22Rv1 (cell line): Measurements from ENCODE around the gene MSL3B.
"Not testable (repeated sequence)": the region's sequence is repeated elsewhere in the genome, so short reads cannot be mapped to it uniquely, and the experiment has no call there.

Source experiments
- H3K27ac ChIP-seq: fragments of 450-650 bp; 2 replicates; pipeline ENCODE4 v1.5.1; 2017
- ZFX ChIP-seq: fragments of 450-650 bp; IDR thresholded peaks from 2 replicates; pipeline ENCODE4 v1.6.1; 2017; ENCODE audit warnings: antibody characterized with exemption, borderline replicate concordance
- TF ChIP-seq, protein P1 (sequence below): fragments of 450-650 bp; IDR thresholded peaks from 2 replicates; pipeline ENCODE4 v1.5.1; 2017; ENCODE audit warnings: mild to moderate bottlenecking

MSL3B gene

GRCh38 chr2:233901367-233901766 is 33.2 kb upstream of the MSL3B start:
- TF ChIP-seq, protein P1, sequence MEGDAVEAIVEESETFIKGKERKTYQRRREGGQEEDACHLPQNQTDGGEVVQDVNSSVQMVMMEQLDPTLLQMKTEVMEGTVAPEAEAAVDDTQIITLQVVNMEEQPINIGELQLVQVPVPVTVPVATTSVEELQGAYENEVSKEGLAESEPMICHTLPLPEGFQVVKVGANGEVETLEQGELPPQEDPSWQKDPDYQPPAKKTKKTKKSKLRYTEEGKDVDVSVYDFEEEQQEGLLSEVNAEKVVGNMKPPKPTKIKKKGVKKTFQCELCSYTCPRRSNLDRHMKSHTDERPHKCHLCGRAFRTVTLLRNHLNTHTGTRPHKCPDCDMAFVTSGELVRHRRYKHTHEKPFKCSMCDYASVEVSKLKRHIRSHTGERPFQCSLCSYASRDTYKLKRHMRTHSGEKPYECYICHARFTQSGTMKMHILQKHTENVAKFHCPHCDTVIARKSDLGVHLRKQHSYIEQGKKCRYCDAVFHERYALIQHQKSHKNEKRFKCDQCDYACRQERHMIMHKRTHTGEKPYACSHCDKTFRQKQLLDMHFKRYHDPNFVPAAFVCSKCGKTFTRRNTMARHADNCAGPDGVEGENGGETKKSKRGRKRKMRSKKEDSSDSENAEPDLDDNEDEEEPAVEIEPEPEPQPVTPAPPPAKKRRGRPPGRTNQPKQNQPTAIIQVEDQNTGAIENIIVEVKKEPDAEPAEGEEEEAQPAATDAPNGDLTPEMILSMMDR, result no peak
- TF ChIP-seq ZFX, result no peak
- no peak overlapping the region for H3K27ac ChIP-seq

DNA sequence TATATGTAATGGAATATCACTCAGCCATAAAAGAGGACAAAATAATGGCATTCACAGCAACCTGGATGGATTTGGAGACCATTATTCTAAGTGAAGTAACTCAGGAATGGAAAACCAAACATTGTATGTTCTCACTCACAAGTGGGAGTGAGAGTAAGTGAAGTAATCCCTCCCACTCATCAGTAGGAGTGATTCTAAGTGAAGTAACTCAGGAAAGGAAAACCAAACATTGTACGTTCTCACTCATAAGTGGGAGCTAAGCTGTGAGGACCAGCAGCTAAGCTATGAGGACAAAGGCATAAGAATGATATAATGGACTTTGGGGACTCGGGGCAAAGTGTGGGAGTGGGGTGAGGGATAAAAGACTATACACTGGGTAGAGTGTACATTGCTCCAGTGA is 28.1 kb upstream of the MSL3B start:
- H3K27ac ChIP-seq, result not testable (repeated sequence)

DNA sequence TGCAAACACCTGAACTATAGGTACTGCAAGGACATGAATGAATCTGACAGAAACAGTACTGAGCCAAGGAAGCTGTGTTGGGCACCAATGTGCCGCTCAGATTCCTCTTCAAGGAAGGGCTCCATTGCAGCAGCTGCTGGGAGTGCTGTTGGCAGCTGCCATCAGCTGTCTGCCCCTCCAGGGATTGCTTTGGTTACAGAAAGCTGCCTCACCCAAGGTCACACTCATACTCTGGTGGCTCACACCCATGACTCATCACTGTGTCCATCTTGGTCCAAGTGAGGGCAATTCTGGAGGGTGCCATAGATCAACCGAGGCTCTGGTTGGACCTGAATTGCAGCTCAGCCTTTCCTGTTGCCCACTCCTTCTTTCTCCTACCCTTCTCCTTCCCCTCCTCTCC is 24.6 kb upstream of the MSL3B start:
- TF ChIP-seq, protein P1, result no peak
- TF ChIP-seq ZFX, result no peak
- H3K27ac ChIP-seq, result no peak overlapping the region

GRCh38 chr2:233882353-233882752 is 14.2 kb upstream of the MSL3B start:
- H3K27ac ChIP-seq, result no peak overlapping the region
- TF ChIP-seq ZFX, result no peak
- TF ChIP-seq, protein P1, result no peak

- not testable (repeated sequence) for H3K27ac ChIP-seq
These were observed 3.9 kb upstream of the MSL3B start for GRCh38 chr2:233872125-233872524.

DNA sequence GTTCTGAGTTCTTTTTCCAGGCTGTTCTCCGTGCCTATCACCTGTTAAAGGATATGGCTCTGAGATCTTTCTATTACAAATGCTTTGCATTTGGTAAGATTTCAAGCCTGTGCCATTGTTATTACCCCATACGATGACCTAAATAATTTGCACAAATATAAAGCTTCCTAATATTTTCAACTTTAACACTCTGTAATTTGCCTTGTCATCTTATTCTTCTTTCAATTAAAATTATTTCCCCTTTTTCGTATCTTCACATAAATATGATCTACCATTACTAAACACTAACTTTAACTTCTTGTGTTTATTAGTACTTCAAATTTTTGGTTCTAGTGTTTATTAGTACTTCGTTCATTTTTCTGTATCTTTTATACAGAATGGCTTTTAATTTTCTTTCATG is 3.2 kb upstream of the MSL3B start:
- H3K27ac ChIP-seq, result no peak overlapping the region
- TF ChIP-seq, protein P1, result no peak
- no peak for TF ChIP-seq ZFX

- TF ChIP-seq ZFX, result no peak
- TF ChIP-seq, protein P1, result no peak
- no peak overlapping the region for H3K27ac ChIP-seq
These were observed 1.7 kb downstream of the MSL3B start for GRCh38 chr2:233866479-233866878.

DNA sequence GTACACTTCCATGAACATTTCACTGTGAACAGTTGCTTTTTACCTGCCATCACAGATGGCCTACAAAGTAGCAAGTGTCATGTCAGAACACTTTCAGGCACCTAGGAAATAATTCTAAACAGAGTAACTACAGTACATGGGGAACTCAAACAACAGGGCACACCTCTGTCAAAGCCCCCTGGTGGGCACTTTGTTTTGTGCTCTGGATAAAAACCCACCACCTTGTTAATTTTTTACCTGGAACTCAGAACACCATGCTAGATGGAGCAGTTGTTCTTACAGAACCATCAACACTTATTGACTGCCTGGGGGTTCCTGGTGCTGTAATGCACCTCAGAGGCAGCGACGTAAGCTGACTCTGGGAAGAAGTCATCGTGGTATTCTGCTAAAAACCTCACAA is 2.3 kb downstream of the MSL3B start:
- no peak overlapping the region for H3K27ac ChIP-seq
- TF ChIP-seq, protein P1, result peak; percentile 28; the same call in 1 of the 2 replicates
- TF ChIP-seq ZFX, result no peak
